MM.1S (cell line): Measurements from ENCODE around the gene EIF2B4.
A peak's percentile ranks its signal among the peaks of the same experiment; 100 is the strongest.

Experiments used
- DNase-seq: peaks from one replicate; pipeline ENCODE4 v3.0.0-alpha.2; 2015
- H2AFZ ChIP-seq: fragments of 300-600 bp; sonication (generic); 2 replicates; pipeline ENCODE4 v1.6.0; 2016; ENCODE audit warnings: antibody characterized with exemption, low read length
- H3F3A ChIP-seq: fragments of 300-600 bp; sonication (generic); 2 replicates; pipeline ENCODE4 v1.6.1; 2016; ENCODE audit warnings: mild to moderate bottlenecking, antibody characterized with exemption, low read length, moderate library complexity, mixed read lengths; ENCODE audit not compliant: insufficient read depth
- H3K27ac ChIP-seq: fragments of 300-600 bp; sonication (generic); 2 replicates; pipeline ENCODE4 v1.5.1; 2016; ENCODE audit warnings: mild to moderate bottlenecking, low read length
- H3K27me3 ChIP-seq: fragments of 300-600 bp; sonication (generic); replicated peaks from 2 replicates; pipeline ENCODE4 v1.6.0; 2016; ENCODE audit warnings: low read length; ENCODE audit not compliant: insufficient read depth
- H3K36me3 ChIP-seq: fragments of 300-600 bp; sonication (generic); replicated peaks from 2 replicates; pipeline ENCODE4 v1.6.1; 2016; ENCODE audit warnings: mild to moderate bottlenecking, low read length, mixed read lengths; ENCODE audit not compliant: insufficient read depth
- H3K4me1 ChIP-seq: fragments of 300-600 bp; sonication (generic); 2 replicates; pipeline ENCODE4 v1.6.1; 2016; ENCODE audit warnings: low read length, mixed read lengths
- H3K4me2 ChIP-seq: fragments of 300-600 bp; sonication (generic); 2 replicates; pipeline ENCODE4 v1.6.0; 2016; ENCODE audit warnings: low read depth, low read length
- H3K4me3 ChIP-seq: fragments of 300-600 bp; sonication (generic); 2 replicates; pipeline ENCODE4 v1.5.1; 2016; ENCODE audit warnings: low read length, mixed read lengths
- H3K79me2 ChIP-seq: fragments of 300-600 bp; sonication (generic); 2 replicates; pipeline ENCODE4 v1.6.1; 2016; ENCODE audit warnings: mixed run types, low read length, mixed read lengths
- H3K9ac ChIP-seq: fragments of 300-600 bp; sonication (generic); 2 replicates; pipeline ENCODE4 v1.6.1; 2016; ENCODE audit warnings: low read length, mixed read lengths
- H3K9me2 ChIP-seq: fragments of 300-600 bp; sonication (generic); replicated peaks from 2 replicates; pipeline ENCODE4 v1.6.1; 2016; ENCODE audit warnings: mild to moderate bottlenecking, low read length, mixed read lengths; ENCODE audit not compliant: insufficient read depth
- H3K9me3 ChIP-seq: fragments of 300-600 bp; sonication (generic); replicated peaks from 2 replicates; pipeline ENCODE4 v1.6.1; 2016; ENCODE audit warnings: mild to moderate bottlenecking, low read length, mixed read lengths; ENCODE audit not compliant: insufficient read depth
- H4K20me1 ChIP-seq: fragments of 300-600 bp; sonication (generic); 2 replicates; pipeline ENCODE4 v1.6.1; 2016; ENCODE audit warnings: mild to moderate bottlenecking, low read length, moderate library complexity, mixed read lengths; ENCODE audit not compliant: insufficient read depth
- EZH2 ChIP-seq: fragments of 300-600 bp; sonication (generic); optimal IDR thresholded peaks from 2 replicates; pipeline ENCODE3; 2017; ENCODE audit warnings: low read depth, mild to moderate bottlenecking, antibody characterized with exemption, low read length, mixed read lengths
- EZH2phosphoT487 ChIP-seq: fragments of 300-600 bp; sonication (generic); IDR thresholded peaks from 2 replicates; pipeline ENCODE4 v1.6.1; 2018; ENCODE audit warnings: antibody characterized with exemption, low read length
- TF ChIP-seq, protein P1 (sequence below): fragments of 300-600 bp; sonication (generic); IDR thresholded peaks from 2 replicates; pipeline ENCODE4 v1.5.1; 2016; ENCODE audit warnings: antibody characterized with exemption, low read length, mixed read lengths

The EIF2B4 gene

DNA sequence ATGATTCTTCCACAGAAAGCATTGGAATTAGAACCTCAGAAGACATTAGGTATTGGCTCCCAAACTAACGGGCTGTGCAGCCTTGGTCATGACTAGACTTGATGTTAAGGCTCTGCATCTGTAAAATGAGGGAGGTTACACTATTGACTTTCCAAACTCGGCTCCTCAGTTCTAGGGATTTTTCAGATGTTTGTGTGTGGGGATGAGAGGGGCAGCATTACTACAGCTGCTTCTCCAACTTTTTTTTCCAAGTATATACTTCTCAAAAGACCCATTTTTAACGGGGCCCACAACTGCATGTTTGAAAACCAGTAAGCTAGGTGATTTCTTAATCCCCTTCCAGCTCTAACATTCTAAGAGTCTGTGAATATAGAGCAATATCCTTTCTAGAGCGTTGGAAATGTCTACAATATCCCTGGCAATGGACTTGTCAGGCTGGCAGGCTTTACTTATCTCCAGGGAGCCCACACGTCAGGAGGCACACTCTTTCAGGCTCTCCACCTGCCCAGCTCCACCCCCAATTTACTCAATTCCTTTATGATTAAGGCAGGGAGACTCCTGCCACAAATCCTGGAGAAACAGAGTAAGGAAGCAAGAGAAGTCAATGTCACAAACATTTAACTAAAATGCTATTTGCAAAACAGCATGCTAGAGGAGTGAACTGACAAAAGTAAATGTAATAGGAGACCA is 46.4 kb downstream of the EIF2B4 start:
- H3K27me3 ChIP-seq, result no peaks in the 10 kb centered on the region
- H2AFZ ChIP-seq, result peak overlapping the region; percentile 65
- H3K9me3 ChIP-seq, result no peaks in the 10 kb centered on the region
- peaks cover 3% of the 10 kb centered on the region; the same call in 1 of the 2 replicates for H3K36me3 ChIP-seq
- no peaks in the 10 kb centered on the region; the same call in 1 of the 2 replicates for H3F3A ChIP-seq
- TF ChIP-seq, protein P1, sequence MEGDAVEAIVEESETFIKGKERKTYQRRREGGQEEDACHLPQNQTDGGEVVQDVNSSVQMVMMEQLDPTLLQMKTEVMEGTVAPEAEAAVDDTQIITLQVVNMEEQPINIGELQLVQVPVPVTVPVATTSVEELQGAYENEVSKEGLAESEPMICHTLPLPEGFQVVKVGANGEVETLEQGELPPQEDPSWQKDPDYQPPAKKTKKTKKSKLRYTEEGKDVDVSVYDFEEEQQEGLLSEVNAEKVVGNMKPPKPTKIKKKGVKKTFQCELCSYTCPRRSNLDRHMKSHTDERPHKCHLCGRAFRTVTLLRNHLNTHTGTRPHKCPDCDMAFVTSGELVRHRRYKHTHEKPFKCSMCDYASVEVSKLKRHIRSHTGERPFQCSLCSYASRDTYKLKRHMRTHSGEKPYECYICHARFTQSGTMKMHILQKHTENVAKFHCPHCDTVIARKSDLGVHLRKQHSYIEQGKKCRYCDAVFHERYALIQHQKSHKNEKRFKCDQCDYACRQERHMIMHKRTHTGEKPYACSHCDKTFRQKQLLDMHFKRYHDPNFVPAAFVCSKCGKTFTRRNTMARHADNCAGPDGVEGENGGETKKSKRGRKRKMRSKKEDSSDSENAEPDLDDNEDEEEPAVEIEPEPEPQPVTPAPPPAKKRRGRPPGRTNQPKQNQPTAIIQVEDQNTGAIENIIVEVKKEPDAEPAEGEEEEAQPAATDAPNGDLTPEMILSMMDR, result no peak
- H3K9ac ChIP-seq, result peak overlapping the region; percentile 87
- DNase-seq, result peak; percentile 30
- H3K4me2 ChIP-seq, result peak overlapping the region; percentile 89
- H3K4me3 ChIP-seq, result peak overlapping the region; percentile 89
- H3K4me1 ChIP-seq, result peaks cover 9% of the 10 kb centered on the region; the same call in 1 of the 2 replicates
- peak overlapping the region; percentile 50; the same call in 1 of the 2 replicates for H3K27ac ChIP-seq
- peaks cover 22% of the 10 kb centered on the region for H3K79me2 ChIP-seq
- no peaks in the 10 kb centered on the region for H3K9me2 ChIP-seq
- H4K20me1 ChIP-seq, result no peaks in the 10 kb centered on the region

DNA sequence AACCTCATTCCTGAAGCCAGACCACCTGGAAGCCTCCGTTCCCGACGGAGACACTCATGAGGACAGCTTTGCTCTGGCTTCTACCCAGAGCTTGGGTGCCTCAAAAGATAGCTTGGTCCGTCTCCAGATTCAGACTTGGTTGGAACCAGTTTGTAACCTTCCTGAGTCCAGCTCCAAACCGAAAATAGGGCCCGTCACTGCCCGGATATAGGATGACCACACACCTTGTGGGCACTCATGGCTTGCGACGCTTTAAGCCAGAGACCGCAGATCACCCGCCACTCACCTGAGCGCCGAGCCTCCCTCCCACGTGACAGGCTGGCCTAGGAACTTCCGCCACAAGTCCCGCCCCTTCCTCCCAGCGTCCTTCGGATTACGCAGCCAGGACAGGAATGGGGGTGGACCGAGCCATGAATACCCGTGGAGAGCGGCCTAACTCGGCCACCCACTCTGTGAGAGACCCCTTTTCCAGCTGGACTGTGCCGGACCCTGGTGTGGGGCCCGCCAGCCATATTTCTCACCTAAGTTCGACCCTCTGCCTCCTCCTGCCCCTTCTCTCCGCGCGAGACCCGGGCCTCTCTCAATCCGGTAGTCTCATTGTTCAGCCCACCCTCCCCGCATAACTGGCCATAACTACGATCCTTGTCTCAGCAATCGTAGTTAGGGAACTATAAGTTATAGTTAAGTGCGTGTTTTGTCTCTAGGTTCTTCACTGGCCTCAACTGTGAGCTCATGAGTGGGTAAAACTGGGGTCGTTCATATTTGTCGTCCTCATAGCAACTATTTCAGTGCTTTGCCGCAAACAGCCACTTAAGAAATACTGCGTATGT is 47.2 kb downstream of the EIF2B4 start, which contains the start of gene MPV17:
Gene MPV17 (minus strand): TSS at position 332 of the 830 bp plus-strand sequence. CDS start 580 bp downstream, outside the sequence.
- Histone ChIP-seq H2AFZ (peak within 1 kb of the TSS; percentile 65), H3K79me2 (peaks cover 22% of the 10 kb centered on the region), H3F3A (no peaks in the 10 kb centered on the region; the same call in 1 of the 2 replicates), H3K4me2 (peak within 1 kb of the TSS; percentile 89), H3K4me1 (peaks cover 9% of the 10 kb centered on the region; the same call in 1 of the 2 replicates), H3K4me3 (peak within 1 kb of the TSS; percentile 89), H3K27ac (peak within 1 kb of the TSS; percentile 50; the same call in 1 of the 2 replicates), H3K36me3 (peaks cover 3% of the 10 kb centered on the region; the same call in 1 of the 2 replicates), H3K9me3 (no peaks in the 10 kb centered on the region), H4K20me1 (no peaks in the 10 kb centered on the region), H3K9ac (peak within 1 kb of the TSS; percentile 87), H3K9me2 (no peaks in the 10 kb centered on the region), H3K27me3 (no peaks in the 10 kb centered on the region)
- no peak for TF ChIP-seq EZH2phosphoT487
- peak; percentile 96 for DNase-seq

DNA sequence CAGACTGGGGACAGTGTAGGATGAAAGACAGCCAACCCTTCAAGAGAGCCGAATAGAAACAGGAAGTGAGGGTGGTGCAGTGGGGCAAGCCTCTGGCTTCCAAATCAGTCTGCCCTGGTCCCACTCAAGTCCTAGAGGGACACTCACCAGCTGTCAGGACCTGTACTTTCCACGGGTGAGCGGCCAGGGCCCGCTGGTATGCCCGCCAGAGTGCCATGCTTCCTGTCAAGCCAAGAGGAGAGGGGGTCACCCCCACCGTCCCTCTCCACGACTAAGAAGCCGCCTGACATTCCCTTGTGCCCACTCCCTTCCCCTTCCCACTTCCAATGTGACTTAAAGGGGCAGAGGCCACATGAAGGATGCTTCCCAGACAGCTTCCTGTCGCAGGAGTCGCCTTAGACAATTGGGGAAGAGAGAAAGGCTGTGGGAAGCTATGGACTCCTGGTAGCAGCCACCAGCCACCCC is 47.8 kb downstream of the EIF2B4 start:
- Histone ChIP-seq H2AFZ (peak overlapping the region; percentile 65), H3K4me3 (peak overlapping the region; percentile 89), H3K4me1 (peaks cover 9% of the 10 kb centered on the region; the same call in 1 of the 2 replicates), H3K4me2 (peak overlapping the region; percentile 89), H3K9ac (peak overlapping the region; percentile 87), H3K9me3 (no peaks in the 10 kb centered on the region), H3K27me3 (no peaks in the 10 kb centered on the region), H3K9me2 (no peaks in the 10 kb centered on the region), H4K20me1 (no peaks in the 10 kb centered on the region), H3K79me2 (peaks cover 22% of the 10 kb centered on the region), H3K36me3 (peaks cover 3% of the 10 kb centered on the region; the same call in 1 of the 2 replicates), H3K27ac (peak overlapping the region; percentile 50; the same call in 1 of the 2 replicates), H3F3A (no peaks in the 10 kb centered on the region; the same call in 1 of the 2 replicates)
- no peak for DNase-seq
- no peak for TF ChIP-seq EZH2phosphoT487
- TF ChIP-seq, protein P1, result no peak
- no peak for TF ChIP-seq EZH2
